ENCODE data around the gene F2R.
"Not testable (repeated sequence)": the region's sequence is repeated elsewhere in the genome, so short reads cannot be mapped to it uniquely, and the experiment has no call there.

DNA sequence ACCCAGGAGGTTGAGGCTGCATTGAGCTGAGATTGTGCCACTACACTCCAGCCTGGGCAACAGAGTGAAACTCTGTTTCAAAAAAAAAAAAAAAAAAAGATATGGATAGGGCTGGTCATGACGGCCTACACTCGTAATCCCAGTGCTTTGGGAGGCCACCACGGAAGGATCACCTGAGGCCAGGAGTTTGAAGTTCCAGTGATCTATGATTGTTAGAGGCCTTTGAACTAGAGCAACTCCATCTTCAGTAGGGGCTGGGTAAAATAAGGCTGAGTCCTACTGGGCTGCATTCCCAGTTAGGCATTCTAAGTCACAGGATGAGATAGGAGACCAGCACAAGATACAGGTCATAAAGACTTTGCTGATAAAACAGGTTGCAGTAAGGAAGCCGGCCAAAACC lies 64.7 kb downstream of the F2R start:
- TF ChIP-seq TCF4 (CRISPR knock-in tag; IDR thresholded peaks at IDR 0.05; ENCODE audit: borderline replicate concordance); BACH2 (CRISPR knock-in tag; IDR thresholded peaks at IDR 0.05; ENCODE audit: borderline replicate concordance); OSR1 (CRISPR knock-in tag; IDR thresholded peaks at IDR 0.05); SNAI2 (CRISPR knock-in tag; IDR thresholded peaks at IDR 0.05); ARNTL (CRISPR knock-in tag; IDR thresholded peaks at IDR 0.05; ENCODE audit: borderline replicate concordance, low read depth); GLIS3 (CRISPR knock-in tag; IDR thresholded peaks at IDR 0.05); ESRRG (CRISPR knock-in tag; IDR thresholded peaks at IDR 0.05); ZC3H10 (CRISPR knock-in tag; IDR thresholded peaks at IDR 0.05); TOX (CRISPR knock-in tag; IDR thresholded peaks at IDR 0.05; ENCODE audit: borderline replicate concordance); ZFP3 (CRISPR knock-in tag; IDR thresholded peaks at IDR 0.05); ZFP30 (CRISPR knock-in tag; IDR thresholded peaks at IDR 0.05): not testable (repeated sequence)
- TF ChIP-seq, protein P1, sequence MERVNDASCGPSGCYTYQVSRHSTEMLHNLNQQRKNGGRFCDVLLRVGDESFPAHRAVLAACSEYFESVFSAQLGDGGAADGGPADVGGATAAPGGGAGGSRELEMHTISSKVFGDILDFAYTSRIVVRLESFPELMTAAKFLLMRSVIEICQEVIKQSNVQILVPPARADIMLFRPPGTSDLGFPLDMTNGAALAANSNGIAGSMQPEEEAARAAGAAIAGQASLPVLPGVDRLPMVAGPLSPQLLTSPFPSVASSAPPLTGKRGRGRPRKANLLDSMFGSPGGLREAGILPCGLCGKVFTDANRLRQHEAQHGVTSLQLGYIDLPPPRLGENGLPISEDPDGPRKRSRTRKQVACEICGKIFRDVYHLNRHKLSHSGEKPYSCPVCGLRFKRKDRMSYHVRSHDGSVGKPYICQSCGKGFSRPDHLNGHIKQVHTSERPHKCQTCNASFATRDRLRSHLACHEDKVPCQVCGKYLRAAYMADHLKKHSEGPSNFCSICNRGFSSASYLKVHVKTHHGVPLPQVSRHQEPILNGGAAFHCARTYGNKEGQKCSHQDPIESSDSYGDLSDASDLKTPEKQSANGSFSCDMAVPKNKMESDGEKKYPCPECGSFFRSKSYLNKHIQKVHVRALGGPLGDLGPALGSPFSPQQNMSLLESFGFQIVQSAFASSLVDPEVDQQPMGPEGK (CRISPR knock-in tag; IDR thresholded peaks at IDR 0.05; ENCODE audit: borderline replicate concordance) = not testable (repeated sequence)
- TF ChIP-seq, protein P2, sequence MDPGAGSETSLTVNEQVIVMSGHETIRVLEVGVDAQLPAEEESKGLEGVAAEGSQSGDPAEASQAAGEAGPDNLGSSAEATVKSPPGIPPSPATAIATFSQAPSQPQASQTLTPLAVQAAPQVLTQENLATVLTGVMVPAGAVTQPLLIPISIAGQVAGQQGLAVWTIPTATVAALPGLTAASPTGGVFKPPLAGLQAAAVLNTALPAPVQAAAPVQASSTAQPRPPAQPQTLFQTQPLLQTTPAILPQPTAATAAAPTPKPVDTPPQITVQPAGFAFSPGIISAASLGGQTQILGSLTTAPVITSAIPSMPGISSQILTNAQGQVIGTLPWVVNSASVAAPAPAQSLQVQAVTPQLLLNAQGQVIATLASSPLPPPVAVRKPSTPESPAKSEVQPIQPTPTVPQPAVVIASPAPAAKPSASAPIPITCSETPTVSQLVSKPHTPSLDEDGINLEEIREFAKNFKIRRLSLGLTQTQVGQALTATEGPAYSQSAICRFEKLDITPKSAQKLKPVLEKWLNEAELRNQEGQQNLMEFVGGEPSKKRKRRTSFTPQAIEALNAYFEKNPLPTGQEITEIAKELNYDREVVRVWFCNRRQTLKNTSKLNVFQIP (CRISPR knock-in tag; IDR thresholded peaks at IDR 0.05; ENCODE audit: borderline replicate concordance, low read depth) = not testable (repeated sequence)

Measured in SK-N-SH treated with all-trans-retinoic acid at 6 μM for 48 hours (cell line).